Motor neuron (in vitro differentiated cells): ENCODE results near the gene CACNA1G. TPM values are rescaled to one million over a fixed set of nuclear protein-coding genes. Genes with fewer than 3 reads are reported as not detected.

ENCODE experiments used
- ATAC-seq, 8 experiments: fragments of 200-7000 bp; cut with Tn5 transposase; replicated peaks in 6 of 8; 2 replicates each; pipeline ENCODE4 v1.8.0; 2021; ENCODE audit warnings: mild to moderate bottlenecking in 8 of 8, moderate library complexity in 8 of 8
- H3K27ac ChIP-seq, 2 donors: fragments of 250-450 bp; sonication (Bioruptor Pico); 2 replicates each; pipeline ENCODE4 v1.9.0; 2021; ENCODE audit warnings: antibody characterized with exemption in 2 of 2, mild to moderate bottlenecking in 2 of 2, moderate library complexity in 1 of 2
- H3K4me1 ChIP-seq, 2 donors: fragments of 250-450 bp; sonication (Bioruptor Pico); replicated peaks in 1 of 2; 2 replicates each; pipeline ENCODE4 v1.6.1; 2021; ENCODE audit warnings: antibody characterized with exemption in 2 of 2, mild to moderate bottlenecking in 2 of 2, moderate library complexity in 1 of 2
- H3K4me3 ChIP-seq, 5 donors: fragments of 250-450 bp; sonication (Bioruptor Pico); 2 replicates each; pipeline ENCODE4 v1.9.0; 2021; ENCODE audit warnings: antibody characterized with exemption in 5 of 5, mild to moderate bottlenecking in 5 of 5, moderate library complexity in 4 of 5
- WGBS, 10 experiments: fragments of 450-650 bp; shearing (Covaris generic); methylation state at CpG; one replicate each; pipeline ENCODE4 v1.0.0; 2022; 5-methylcytosine and 5-hydroxymethylcytosine counted together
- in situ Hi-C, 9 experiments: fragments of 400-800 bp; cut with MboI; loops; one replicate each; pipeline ENCODE4 v1.15.0; 2021; ENCODE audit warnings: low sequenced_read_pairs in 9 of 9, low pct_unique_long_range_greater_than_20kb in 2 of 9; ENCODE audit not compliant: unreplicated experiment in 9 of 9
- total RNA-seq, 8 experiments: library from RNA; unstranded; fragments of 300-600 nt; gene quantifications; 2 replicates each; pipeline versions ENCODE4 v1.2.3 to v1.2.4, GENCODE V29; 2022

CACNA1G gene
- total RNA-seq, 8 experiments from 2014 or later, result 0.17 to 4.2 (median 0.62) TPM

- Histone ChIP-seq H3K4me3 (no peak overlapping the region), H3K4me1 (peaks cover 18 to 35% of the 10 kb centered on the region in 2 donors), H3K27ac (no peak overlapping the region)
- in situ Hi-C loops, result no loop called here
- peak in 2 of 8 experiments; percentile 76 to 79 for ATAC-seq
- 20 to 80% (median 68%) methylated on average over 1 to 3 of the region's 7 CpGs; no CpG with 5 or more reads in 4 of the 10 experiments for WGBS, 10 experiments
These were observed 55.3 kb downstream of the CACNA1G start for GRCh38 chr17:50615828-50616227.

GRCh38 chr17:50618300-50618699 is 57.8 kb downstream of the CACNA1G start:
- in situ Hi-C loops, result no loop called here
- 20 to 100% (median 50%) methylated on average over 1 to 2 of the region's 4 CpGs; no CpG with 5 or more reads in 5 of the 10 experiments for WGBS, 10 experiments
- no peak overlapping the region for H3K27ac ChIP-seq
- peaks cover 31 to 43% of the 10 kb centered on the region in 2 donors for H3K4me1 ChIP-seq
- peak in 2 of 8 experiments; percentile 13 to 18 for ATAC-seq
- no peak overlapping the region for H3K4me3 ChIP-seq

GRCh38 chr17:50618941-50619340 is 58.4 kb downstream of the CACNA1G start:
- WGBS, 10 experiments, result 40% methylated on average over 1 of the region's 11 CpGs; no CpG with 5 or more reads in 9 of the 10 experiments
- Histone ChIP-seq H3K4me3 (no peak overlapping the region), H3K27ac (no peak overlapping the region), H3K4me1 (peaks cover 24 to 36% of the 10 kb centered on the region in 2 donors)
- peak in 1 of 8 experiments; percentile 37 for ATAC-seq
- in situ Hi-C loops, result no loop called here

- 13 to 67% (median 60%) methylated on average over 1 to 3 of the region's 7 CpGs; no CpG with 5 or more reads in 5 of the 10 experiments for WGBS, 10 experiments
- no peak for ATAC-seq
- no peak overlapping the region for H3K4me3 ChIP-seq
- in situ Hi-C loops, result no loop called here
- no peak overlapping the region for H3K27ac ChIP-seq
- peaks cover 24 to 36% of the 10 kb centered on the region in 2 donors for H3K4me1 ChIP-seq
These were observed 59.0 kb downstream of the CACNA1G start for GRCh38 chr17:50619489-50619888.

- no peak for ATAC-seq
- 0 to 100% (median 33%) methylated on average over 1 to 3 of the region's 5 CpGs; no CpG with 5 or more reads in 7 of the 10 experiments for WGBS, 10 experiments
- H3K4me1 ChIP-seq, result peaks cover 24 to 36% of the 10 kb centered on the region in 2 donors
- no peak overlapping the region for H3K27ac ChIP-seq
- H3K4me3 ChIP-seq, result no peak overlapping the region
- in situ Hi-C loops, result loop anchor here in 2 of 9 experiments (10.0 kb wide), 3 partner anchors 55 to 75 kb away; partner anchors contain the start of gene CACNA1G (in 1 of the 2)
These were observed 59.7 kb downstream of the CACNA1G start for GRCh38 chr17:50620237-50620636.

GRCh38 chr17:50620858-50621257 is 60.3 kb downstream of the CACNA1G start:
- in situ Hi-C loops, result loop anchor here in 2 of 9 experiments (10.0 kb wide), 3 partner anchors 56 to 74 kb away; partner anchors contain the start of gene CACNA1G (in 1 of the 2)
- ATAC-seq, result no peak
- no peak overlapping the region for H3K4me3 ChIP-seq

GRCh38 chr17:50621574-50622031 is 61.1 kb downstream of the CACNA1G start:
- WGBS, 10 experiments, result 20 to 88% (median 62%) methylated on average over 1 to 12 of the region's 16 CpGs; no CpG with 5 or more reads in 4 of the 10 experiments
- in situ Hi-C loops, result loop anchor here in 2 of 9 experiments (10.0 kb wide), 3 partner anchors 57 to 73 kb away; partner anchors contain the start of gene CACNA1G (in 1 of the 2)
- Histone ChIP-seq H3K4me3 (no peak overlapping the region), H3K27ac (peak overlapping the region in 1 of 2 donors; percentile 33), H3K4me1 (peaks cover 35 to 45% of the 10 kb centered on the region in 2 donors)
- peak in 5 of 8 experiments; percentile 83 to 90 (median 86) for ATAC-seq

More at GRCh38 chr17:50620858-50621257, 60.3 kb downstream of the CACNA1G start:
- H3K4me1 ChIP-seq, result peaks cover 30 to 40% of the 10 kb centered on the region in 2 donors
- 54 to 80% (median 67%) methylated on average over 1 to 6 of the region's 17 CpGs; no CpG with 5 or more reads in 6 of the 10 experiments for WGBS, 10 experiments
- H3K27ac ChIP-seq, result no peak overlapping the region

- Histone ChIP-seq H3K4me1 (peaks cover 53 to 54% of the 10 kb centered on the region in 2 donors), H3K4me3 (no peak overlapping the region), H3K27ac (no peak overlapping the region)
- WGBS, 10 experiments, result 20 to 100% (median 80%) methylated on average over 1 to 2 of the region's 7 CpGs; no CpG with 5 or more reads in 6 of the 10 experiments
- in situ Hi-C loops, result loop anchor here in 2 of 9 experiments (10.0 kb wide), 3 partner anchors 60 to 70 kb away; partner anchors contain the start of gene CACNA1G (in 1 of the 2)
- no peak for ATAC-seq
These were observed 63.9 kb downstream of the CACNA1G start for GRCh38 chr17:50624321-50624934.

- 60 to 100% (median 70%) methylated on average over 1 to 6 of the region's 19 CpGs; no CpG with 5 or more reads in 3 of the 10 experiments for WGBS, 10 experiments
- in situ Hi-C loops, result loop anchor here in 3 of 9 experiments (5.0 to 10.0 kb wide), 4 partner anchors 60 to 70 kb away; partner anchors contain the start of gene CACNA1G (in 1 of the 3)
- no peak overlapping the region for H3K4me3 ChIP-seq
These were observed 64.7 kb downstream of the CACNA1G start for GRCh38 chr17:50625032-50625871.

GRCh38 chr17:50626037-50626574 is 65.6 kb downstream of the CACNA1G start:
- Histone ChIP-seq H3K27ac (no peak overlapping the region), H3K4me3 (no peak overlapping the region), H3K4me1 (peaks cover 43 to 51% of the 10 kb centered on the region in 2 donors)
- peak; percentile 68 to 98 (median 76) for ATAC-seq
- in situ Hi-C loops, result loop anchor here in 3 of 9 experiments (5.0 to 10.0 kb wide), 4 partner anchors 61 to 71 kb away; partner anchors contain the start of gene CACNA1G (in 1 of the 3)
- 23 to 82% methylated on average over 2 to 8 of the region's 19 CpGs; no CpG with 5 or more reads in 8 of the 10 experiments for WGBS, 10 experiments

More at GRCh38 chr17:50625032-50625871, 64.7 kb downstream of the CACNA1G start:
- H3K27ac ChIP-seq, result no peak overlapping the region
- peaks cover 48 to 53% of the 10 kb centered on the region in 2 donors for H3K4me1 ChIP-seq
- ATAC-seq, result no peak

GRCh38 chr17:50627036-50627781 is 66.7 kb downstream of the CACNA1G start:
- H3K27ac ChIP-seq, result no peak overlapping the region
- WGBS, 10 experiments, result 54 to 100% (median 79%) methylated on average over 2 to 16 of the region's 17 CpGs
- no peak overlapping the region for H3K4me3 ChIP-seq
- in situ Hi-C loops, result loop anchor here in 3 of 9 experiments (5.0 to 10.0 kb wide), 4 partner anchors 62 to 72 kb away; partner anchors contain the start of gene CACNA1G (in 1 of the 3)
- no peak for ATAC-seq
- H3K4me1 ChIP-seq, result peaks cover 43 to 50% of the 10 kb centered on the region in 2 donors
